Prostate gland (tissue), 2 donors: ENCODE measurements around the gene OR56A5.

Source experiments
- CTCF ChIP-seq, 4 experiments: fragments of 200-600 bp in 2 of 4; fragments of 450-650 bp in 2 of 4; sonication (generic) in 2 of 4; IDR thresholded peaks; 1 replicate in 3 of 4; 2 replicates in 1 of 4; pipeline ENCODE4 v1.5.1; 2016 to 2019; ENCODE audit warnings: antibody characterized with exemption in 4 of 4, mild to moderate bottlenecking in 2 of 4, moderate library complexity in 2 of 4
- POLR2A ChIP-seq: fragments of 450-650 bp; IDR thresholded peaks from one replicate; pipeline ENCODE4 v1.6.1; 2016; ENCODE audit warnings: antibody characterized with exemption, mild to moderate bottlenecking
- POLR2AphosphoS5 ChIP-seq: sonication (generic); formaldehyde crosslinking; IDR thresholded peaks from one replicate; pipeline ENCODE4 v1.6.1; 2017; ENCODE audit warnings: antibody characterized with exemption

- TF ChIP-seq CTCF (IDR thresholded peaks at IDR 0.05) (no peak), POLR2A (no peak), POLR2AphosphoS5 (no peak)
These were observed 38.6 kb upstream of the OR56A5 start, which contains the start of gene OR56A4 for GRCh38 chr11:6006846-6007245.
